22Rv1 (cell line): Measurements from ENCODE around the gene ZNF469.
"Not testable (repeated sequence)": the region's sequence is repeated elsewhere in the genome, so short reads cannot be mapped to it uniquely, and the experiment has no call there.

Source experiments
- H3K27ac ChIP-seq: fragments of 450-650 bp; 2 replicates; pipeline ENCODE4 v1.5.1; 2017
- CTCF ChIP-seq: fragments of 450-650 bp; IDR thresholded peaks from 2 replicates; pipeline ENCODE4 v1.5.1; 2017; ENCODE audit warnings: mild to moderate bottlenecking
- ZFX ChIP-seq: fragments of 450-650 bp; IDR thresholded peaks from 2 replicates; pipeline ENCODE4 v1.6.1; 2017; ENCODE audit warnings: antibody characterized with exemption, borderline replicate concordance

ZNF469 gene

GRCh38 chr16:88357317-88358022 is 25.3 kb upstream of the ZNF469 start:
- TF ChIP-seq CTCF (no peak), ZFX (no peak)

GRCh38 chr16:88358023-88358420 is 24.7 kb upstream of the ZNF469 start:
- TF ChIP-seq CTCF (no peak), ZFX (no peak)
- H3K27ac ChIP-seq: no peak overlapping the region

More at GRCh38 chr16:88357317-88358022, 25.3 kb upstream of the ZNF469 start:
- H3K27ac ChIP-seq: no peak overlapping the region

DNA sequence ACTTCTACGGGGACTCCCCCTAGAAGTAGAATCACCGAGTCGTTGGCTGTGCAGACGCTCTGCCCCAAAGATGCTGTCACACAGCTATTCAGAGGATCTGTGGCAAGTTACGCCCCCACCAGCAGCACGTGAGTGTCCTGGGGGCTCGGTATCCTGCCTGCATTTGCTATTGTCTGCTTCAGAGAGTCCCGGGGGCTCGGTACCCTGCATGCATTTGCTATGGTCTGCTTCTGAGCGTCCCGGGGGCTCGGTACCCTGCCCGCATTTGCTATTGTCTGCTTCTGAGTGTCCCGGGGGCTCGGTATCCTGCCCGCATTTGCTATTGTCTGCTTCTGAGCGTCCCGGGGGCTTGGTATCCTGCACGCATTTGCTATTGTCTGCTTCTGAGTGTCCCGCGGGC is 23.8 kb upstream of the ZNF469 start:
- TF ChIP-seq ZFX (no peak), CTCF (no peak)
- no peak overlapping the region for H3K27ac ChIP-seq

- not testable (repeated sequence) for H3K27ac ChIP-seq
These were observed 22.4 kb upstream of the ZNF469 start for GRCh38 chr16:88360401-88360800.

DNA sequence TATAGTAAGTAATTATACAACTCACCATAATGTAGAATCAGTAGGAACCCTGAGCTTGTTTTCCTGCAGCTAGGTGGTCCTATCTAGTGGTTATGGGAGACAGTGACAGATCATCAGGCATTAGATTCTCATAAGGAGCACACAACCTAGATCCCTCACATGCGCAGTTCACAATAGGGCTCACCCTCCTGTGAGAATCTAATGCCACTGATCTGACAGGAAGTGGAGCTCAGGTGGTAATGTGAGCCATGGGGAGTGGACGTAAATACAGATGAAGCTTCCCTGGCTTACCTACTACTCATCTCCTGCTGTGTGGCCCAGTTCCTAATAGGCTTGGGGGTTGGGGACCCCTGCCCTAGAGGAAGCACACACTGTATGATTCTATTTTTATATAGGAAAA is 21.8 kb upstream of the ZNF469 start:
- H3K27ac ChIP-seq: no peak overlapping the region
- TF ChIP-seq CTCF: no peak
- TF ChIP-seq ZFX: no peak

- H3K27ac ChIP-seq: no peak overlapping the region
- TF ChIP-seq ZFX (no peak), CTCF (no peak)
These were observed 21.0 kb upstream of the ZNF469 start for GRCh38 chr16:88361775-88362174.

- H3K27ac ChIP-seq: no peak overlapping the region
- TF ChIP-seq ZFX: no peak
- no peak for TF ChIP-seq CTCF
These were observed 19.4 kb upstream of the ZNF469 start for GRCh38 chr16:88363239-88363891.
